Uterus (tissue), 4 donors: Measurements from ENCODE around the gene WDR7. TPM values are rescaled to one million over a fixed set of nuclear protein-coding genes. Genes with fewer than 3 reads are reported as not detected.

Experiments used
- DNase-seq, 2 donors: peaks; one replicate each; pipeline ENCODE4 v3.0.0-alpha.2; 2019 to 2020
- H3K27ac ChIP-seq, 2 donors: fragments of 200-600 bp; sonication (generic); 1 replicate in 1 of 2; 2 replicates in 1 of 2; pipeline ENCODE4 v1.5.1; 2016 to 2018
- H3K27me3 ChIP-seq, 2 donors: fragments of 200-600 bp; sonication (generic); one replicate each; pipeline ENCODE4 v1.5.1; 2018 to 2019; ENCODE audit warnings: control low read depth in 1 of 2
- H3K36me3 ChIP-seq, 2 donors: fragments of 200-600 bp; sonication (generic); one replicate each; pipeline ENCODE4 v1.5.1; 2019; ENCODE audit warnings: control low read depth in 1 of 2
- H3K4me1 ChIP-seq, 2 donors: fragments of 200-600 bp; sonication (generic); one replicate each; pipeline ENCODE4 v1.5.1; 2018 to 2019; ENCODE audit warnings: control low read depth in 1 of 2
- H3K4me3 ChIP-seq, 2 donors: fragments of 200-600 bp; sonication (generic); 1 replicate in 1 of 2; 2 replicates in 1 of 2; pipeline ENCODE4 v1.5.1; 2018 to 2019; ENCODE audit warnings: mild to moderate bottlenecking in 1 of 2
- H3K9me3 ChIP-seq, 2 donors: fragments of 200-600 bp; sonication (generic); one replicate each; pipeline ENCODE4 v1.5.1; 2019; ENCODE audit warnings: control low read depth in 1 of 2
- CTCF ChIP-seq, 4 experiments: fragments of 200-600 bp in 2 of 4; fragments of 450-650 bp in 2 of 4; sonication (generic) in 2 of 4; IDR thresholded peaks; one replicate each; pipeline ENCODE4 v1.5.1; 2016 to 2019; ENCODE audit warnings: antibody characterized with exemption in 4 of 4, mild to moderate bottlenecking in 2 of 4, moderate library complexity in 1 of 4
- POLR2A ChIP-seq, 2 donors: fragments of 450-650 bp; IDR thresholded peaks; one replicate each; pipeline ENCODE4 v1.6.1; 2016; ENCODE audit warnings: antibody characterized with exemption in 2 of 2, mild to moderate bottlenecking in 1 of 2, moderate library complexity in 1 of 2
- intact Hi-C: fragments of 100-400 bp; cut with DNase I; formaldehyde crosslinking; loops from one replicate; pipeline ENCODE4 v1.15.1; 2023; ENCODE audit warnings: low total_unique reads
- total RNA-seq, 4 donors: library from RNA; depleted of rRNA in 3 of 4; stranded (reverse); fragments of >200 nt in 3 of 4; gene quantifications; one replicate each; pipeline versions ENCODE4 v1.1.0 to v1.2.4, GENCODE V29; 2014 to 2023
- donor health status: DM: yes; HTN: yes; CAD: no.

Gene WDR7
- total RNA-seq, 4 donors from 2014 or later: 19.2 to 66.2 (median 33.8) TPM

- no peaks in the 10 kb centered on the region for H3K36me3 ChIP-seq
- DNase-seq: no peak
- H3K4me3 ChIP-seq: no peak overlapping the region
- no peaks in the 10 kb centered on the region for H3K27me3 ChIP-seq
- intact Hi-C loops: no loop called here
- no peak overlapping the region for H3K27ac ChIP-seq
- TF ChIP-seq CTCF (IDR thresholded peaks at IDR 0.05): no peak
- no peak for TF ChIP-seq POLR2A (IDR thresholded peaks at IDR 0.05)
- H3K9me3 ChIP-seq: no peaks in the 10 kb centered on the region
- no peaks in the 10 kb centered on the region for H3K4me1 ChIP-seq
Measured at GRCh38 chr18:56900195-56901094, 249.3 kb downstream of the WDR7 start.

GRCh38 chr18:56901919-56902318 lies 250.8 kb downstream of the WDR7 start:
- Histone ChIP-seq H3K27me3 (no peaks in the 10 kb centered on the region), H3K9me3 (no peaks in the 10 kb centered on the region), H3K27ac (no peak overlapping the region), H3K36me3 (no peaks in the 10 kb centered on the region), H3K4me1 (no peaks in the 10 kb centered on the region), H3K4me3 (no peak overlapping the region)
- TF ChIP-seq POLR2A (IDR thresholded peaks at IDR 0.05): no peak
- TF ChIP-seq CTCF (IDR thresholded peaks at IDR 0.05): no peak
- intact Hi-C loops: no loop called here
- DNase-seq: no peak

GRCh38 chr18:56902653-56903052 lies 251.5 kb downstream of the WDR7 start:
- TF ChIP-seq CTCF (IDR thresholded peaks at IDR 0.05) (no peak), POLR2A (IDR thresholded peaks at IDR 0.05) (no peak)
- Histone ChIP-seq H3K4me3 (no peak overlapping the region), H3K4me1 (no peaks in the 10 kb centered on the region), H3K27me3 (no peaks in the 10 kb centered on the region), H3K36me3 (no peaks in the 10 kb centered on the region), H3K9me3 (no peaks in the 10 kb centered on the region), H3K27ac (no peak overlapping the region)
- no peak for DNase-seq
- intact Hi-C loops: no loop called here

GRCh38 chr18:56903686-56904085 lies 252.5 kb downstream of the WDR7 start:
- Histone ChIP-seq H3K4me1 (no peaks in the 10 kb centered on the region), H3K36me3 (no peaks in the 10 kb centered on the region), H3K27ac (no peak overlapping the region), H3K9me3 (no peaks in the 10 kb centered on the region), H3K27me3 (no peaks in the 10 kb centered on the region), H3K4me3 (no peak overlapping the region)
- intact Hi-C loops: no loop called here
- TF ChIP-seq POLR2A (IDR thresholded peaks at IDR 0.05) (no peak), CTCF (IDR thresholded peaks at IDR 0.05) (no peak)
- no peak for DNase-seq

GRCh38 chr18:56907771-56908170 lies 256.6 kb downstream of the WDR7 start:
- Histone ChIP-seq H3K27ac (no peak overlapping the region), H3K9me3 (no peaks in the 10 kb centered on the region), H3K36me3 (no peaks in the 10 kb centered on the region), H3K27me3 (no peaks in the 10 kb centered on the region), H3K4me1 (no peaks in the 10 kb centered on the region), H3K4me3 (no peak overlapping the region)
- DNase-seq: no peak
- TF ChIP-seq POLR2A (IDR thresholded peaks at IDR 0.05) (no peak), CTCF (IDR thresholded peaks at IDR 0.05) (no peak)
- intact Hi-C loops: no loop called here
